Kidney (tissue), 14 donors: Measurements from ENCODE around the gene NR6A1. TPM values are rescaled to one million over a fixed set of nuclear protein-coding genes. Genes with fewer than 3 reads are reported as not detected.

Experiments
- DNase-seq, 5 donors: peaks; one replicate each; pipeline ENCODE4 v3.0.0-alpha.2; 2013 to 2020
- FAIRE-seq: peaks from 2 replicates; lab custom pipeline; 2012; peaks lifted over from hg19 to GRCh38; lab: Jason Lieb, UNC
- H3K27ac ChIP-seq, 2 donors: one replicate each; pipeline ENCODE4 v1.7.0; 2013; ENCODE audit warnings: low read depth in 2 of 2, low read length in 2 of 2, inconsistent platforms in 1 of 2
- H3K27me3 ChIP-seq: one replicate; pipeline ENCODE4 v1.7.1; 2013; ENCODE audit warnings: low read length, inconsistent platforms; ENCODE audit not compliant: control insufficient read depth, insufficient read depth
- H3K36me3 ChIP-seq, 3 donors: one replicate each; pipeline versions ENCODE4 v1.7.0 to v1.7.1; 2013; ENCODE audit warnings: low read length in 3 of 3, control low read depth in 1 of 3, inconsistent platforms in 1 of 3; ENCODE audit not compliant: insufficient read depth in 3 of 3, control insufficient read depth in 2 of 3
- H3K4me1 ChIP-seq, 3 donors: one replicate each; pipeline versions ENCODE4 v1.7.0 to v1.7.1; 2013; ENCODE audit warnings: low read length in 3 of 3, inconsistent platforms in 1 of 3, low read depth in 1 of 3; ENCODE audit not compliant: control insufficient read depth in 2 of 3, insufficient read depth in 2 of 3
- H3K4me3 ChIP-seq, 3 donors: one replicate each; pipeline versions ENCODE4 v1.7.0 to v1.8.1; 2013; ENCODE audit warnings: low read length in 3 of 3, control low read depth in 1 of 3, inconsistent platforms in 1 of 3
- H3K9ac ChIP-seq, 3 donors: one replicate each; pipeline versions ENCODE4 v1.7.0 to v1.7.1; 2013; ENCODE audit warnings: low read length in 3 of 3, control low read depth in 1 of 3, inconsistent platforms in 1 of 3
- H3K9me3 ChIP-seq, 3 donors: one replicate each; pipeline versions ENCODE4 v1.7.0 to v1.7.1; 2013; ENCODE audit warnings: low read length in 3 of 3, control low read depth in 1 of 3, inconsistent platforms in 1 of 3; ENCODE audit not compliant: control insufficient read depth in 2 of 3, insufficient read depth in 1 of 3
- CTCF ChIP-seq: IDR thresholded peaks from 3 replicates; pipeline ENCODE4 v1.5.1; 2012; ENCODE audit warnings: mild to moderate bottlenecking, moderate library complexity, borderline replicate concordance; ENCODE audit not compliant: insufficient read depth; ENCODE audit errors: extremely low read depth
- intact Hi-C: fragments of 100-400 bp; cut with DNase I; formaldehyde crosslinking; loops from one replicate; pipeline ENCODE4 v1.11.1; 2022
- polyA plus RNA-seq: library from polyadenylated mRNA; stranded (reverse); fragments of 350-450 nt; fragmentation: Illumina TruSeq; extraction: RNeasy Lipid Tissue Mini Kit (QIAGEN cat#74804); gene quantifications from one replicate; pipeline ENCODE4 v1.2.3, GENCODE V29; 2014; ENCODE audit warnings: low read depth, low replicate concordance; ENCODE audit not compliant: insufficient read depth
- total RNA-seq: library from RNA; stranded (reverse); fragmentation: NEBNext Ultra II Directional; extraction: Animal tissue kit (Norgen Biotek cat#: 25700); gene quantifications from one replicate; pipeline ENCODE4 v1.2.1, GENCODE V29; 2021
- donor health status: control.
- donor health status: control.
- donor health status: control.
- donor health status: control.
- donor health status: control.
- donor health status: DM: yes; HTN: yes; CAD: no.
- donor health status: Normal renal cell carcinoma (clear cell type).

NR6A1 gene
- total and polyA plus RNA-seq, 2 donors from 2014 or later: 1.2 to 3.5 TPM

GRCh38 chr9:124500796-124501611 is 270.1 kb downstream of the NR6A1 start:
- no peak overlapping the region for H3K4me3 ChIP-seq
- H3K4me1 ChIP-seq: no peaks in the 10 kb centered on the region
- no peaks in the 10 kb centered on the region for H3K36me3 ChIP-seq
- no peak overlapping the region for H3K9ac ChIP-seq
- no peak overlapping the region for H3K27ac ChIP-seq
- DNase-seq: peak in 1 of 5 donors; percentile 58
- no peak for TF ChIP-seq CTCF
- H3K9me3 ChIP-seq: no peaks in the 10 kb centered on the region
- peaks cover 28% of the 10 kb centered on the region for H3K27me3 ChIP-seq
- FAIRE-seq: no peak
- intact Hi-C loops: no loop called here

GRCh38 chr9:124500028-124500795 is 270.9 kb downstream of the NR6A1 start:
- Histone ChIP-seq H3K4me1 (no peaks in the 10 kb centered on the region), H3K36me3 (no peaks in the 10 kb centered on the region), H3K27ac (no peak overlapping the region), H3K27me3 (peaks cover 25% of the 10 kb centered on the region), H3K9ac (no peak overlapping the region), H3K9me3 (no peaks in the 10 kb centered on the region), H3K4me3 (no peak overlapping the region)
- no peak for FAIRE-seq
- intact Hi-C loops: no loop called here
- no peak for TF ChIP-seq CTCF
- DNase-seq: peak in 1 of 5 donors; percentile 70

GRCh38 chr9:124499216-124499615 is 271.9 kb downstream of the NR6A1 start:
- FAIRE-seq: no peak
- intact Hi-C loops: no loop called here

More at GRCh38 chr9:124499216-124499615, 271.9 kb downstream of the NR6A1 start:
- no peak overlapping the region for H3K27ac ChIP-seq
- H3K27me3 ChIP-seq: peaks cover 23% of the 10 kb centered on the region
- H3K9ac ChIP-seq: no peak overlapping the region
- no peak for DNase-seq
- no peaks in the 10 kb centered on the region for H3K36me3 ChIP-seq
- H3K9me3 ChIP-seq: no peaks in the 10 kb centered on the region
- no peak overlapping the region for H3K4me3 ChIP-seq
- no peaks in the 10 kb centered on the region for H3K4me1 ChIP-seq
- no peak for TF ChIP-seq CTCF
